CD1c-positive myeloid dendritic cell (primary cell): ENCODE measurements around the gene CAPN12.
"Not testable (repeated sequence)": the region's sequence is repeated elsewhere in the genome, so short reads cannot be mapped to it uniquely, and the experiment has no call there.

ENCODE experiments used
- DNase-seq: peaks from one replicate; pipeline ENCODE4 v3.0.0-alpha.2; 2016; ENCODE audit errors: extremely low spot score

The CAPN12 gene, protein sequence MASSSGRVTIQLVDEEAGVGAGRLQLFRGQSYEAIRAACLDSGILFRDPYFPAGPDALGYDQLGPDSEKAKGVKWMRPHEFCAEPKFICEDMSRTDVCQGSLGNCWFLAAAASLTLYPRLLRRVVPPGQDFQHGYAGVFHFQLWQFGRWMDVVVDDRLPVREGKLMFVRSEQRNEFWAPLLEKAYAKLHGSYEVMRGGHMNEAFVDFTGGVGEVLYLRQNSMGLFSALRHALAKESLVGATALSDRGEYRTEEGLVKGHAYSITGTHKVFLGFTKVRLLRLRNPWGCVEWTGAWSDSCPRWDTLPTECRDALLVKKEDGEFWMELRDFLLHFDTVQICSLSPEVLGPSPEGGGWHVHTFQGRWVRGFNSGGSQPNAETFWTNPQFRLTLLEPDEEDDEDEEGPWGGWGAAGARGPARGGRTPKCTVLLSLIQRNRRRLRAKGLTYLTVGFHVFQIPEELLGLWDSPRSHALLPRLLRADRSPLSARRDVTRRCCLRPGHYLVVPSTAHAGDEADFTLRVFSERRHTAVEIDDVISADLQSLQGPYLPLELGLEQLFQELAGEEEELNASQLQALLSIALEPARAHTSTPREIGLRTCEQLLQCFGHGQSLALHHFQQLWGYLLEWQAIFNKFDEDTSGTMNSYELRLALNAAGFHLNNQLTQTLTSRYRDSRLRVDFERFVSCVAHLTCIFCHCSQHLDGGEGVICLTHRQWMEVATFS

DNA sequence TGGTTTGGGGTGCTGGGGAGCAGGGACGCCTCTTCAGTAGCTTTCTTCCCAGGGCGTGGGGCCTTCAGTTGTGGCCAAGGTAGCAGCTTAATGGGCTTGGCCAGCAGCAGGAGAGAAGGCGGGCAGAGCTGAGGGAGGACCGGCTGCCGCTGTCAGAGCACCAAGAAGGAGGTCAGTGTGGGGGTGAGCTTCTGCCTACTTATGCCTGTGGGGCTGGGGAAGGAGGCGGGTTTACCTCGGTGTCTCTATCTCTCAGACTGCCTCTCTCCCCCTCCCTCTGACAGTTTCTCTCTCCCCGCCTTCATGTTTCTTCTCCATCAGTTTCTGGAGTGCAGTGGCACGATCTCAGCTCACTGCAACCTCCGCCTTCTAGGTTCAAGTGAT is at the start of gene CAPN12:
Gene CAPN12 (minus strand): TSS at position 177 of the 384 bp plus-strand sequence. CDS start 309 bp downstream, outside the sequence.
- DNase-seq = no peak

DNA sequence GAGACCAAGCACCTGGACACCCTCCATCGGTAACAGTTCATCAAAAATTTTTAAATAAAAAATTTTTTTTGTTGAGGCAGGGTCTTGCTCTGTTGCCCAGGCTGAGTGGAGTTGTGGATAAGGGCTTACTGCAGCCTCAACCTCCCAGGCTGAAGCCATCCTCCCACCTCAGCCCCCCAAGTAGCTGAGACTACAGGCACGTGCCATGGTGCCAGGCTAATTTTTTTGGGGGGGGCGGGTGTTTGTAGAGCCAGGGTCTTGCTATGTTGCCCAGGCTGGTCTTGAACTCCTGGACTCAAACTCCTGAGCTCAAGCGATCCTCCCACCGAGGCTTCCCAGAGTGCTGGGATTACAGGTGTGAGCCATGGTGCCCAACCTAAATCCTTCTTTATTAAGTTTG is 49.4 kb upstream of the CAPN12 start:
- no peak for DNase-seq

DNA sequence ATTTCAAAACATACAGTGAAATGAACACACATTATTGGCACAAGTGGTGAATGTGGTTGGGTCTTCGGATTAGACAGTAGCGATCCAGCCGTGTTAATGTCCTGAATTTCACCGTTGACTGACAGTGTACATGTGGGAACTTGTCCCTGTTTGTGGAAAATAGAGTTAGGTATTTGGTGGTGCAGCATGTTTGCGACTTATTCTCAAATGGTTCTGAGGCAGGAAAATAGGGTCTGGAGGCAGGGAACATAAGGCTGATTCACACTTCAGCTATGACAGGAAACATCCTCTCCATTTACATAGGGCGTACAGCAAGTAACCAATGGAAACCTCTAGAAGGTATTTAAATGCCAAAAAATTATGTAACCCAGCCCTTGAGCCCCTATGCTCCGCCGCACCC is 48.9 kb upstream of the CAPN12 start:
- DNase-seq = no peak

DNA sequence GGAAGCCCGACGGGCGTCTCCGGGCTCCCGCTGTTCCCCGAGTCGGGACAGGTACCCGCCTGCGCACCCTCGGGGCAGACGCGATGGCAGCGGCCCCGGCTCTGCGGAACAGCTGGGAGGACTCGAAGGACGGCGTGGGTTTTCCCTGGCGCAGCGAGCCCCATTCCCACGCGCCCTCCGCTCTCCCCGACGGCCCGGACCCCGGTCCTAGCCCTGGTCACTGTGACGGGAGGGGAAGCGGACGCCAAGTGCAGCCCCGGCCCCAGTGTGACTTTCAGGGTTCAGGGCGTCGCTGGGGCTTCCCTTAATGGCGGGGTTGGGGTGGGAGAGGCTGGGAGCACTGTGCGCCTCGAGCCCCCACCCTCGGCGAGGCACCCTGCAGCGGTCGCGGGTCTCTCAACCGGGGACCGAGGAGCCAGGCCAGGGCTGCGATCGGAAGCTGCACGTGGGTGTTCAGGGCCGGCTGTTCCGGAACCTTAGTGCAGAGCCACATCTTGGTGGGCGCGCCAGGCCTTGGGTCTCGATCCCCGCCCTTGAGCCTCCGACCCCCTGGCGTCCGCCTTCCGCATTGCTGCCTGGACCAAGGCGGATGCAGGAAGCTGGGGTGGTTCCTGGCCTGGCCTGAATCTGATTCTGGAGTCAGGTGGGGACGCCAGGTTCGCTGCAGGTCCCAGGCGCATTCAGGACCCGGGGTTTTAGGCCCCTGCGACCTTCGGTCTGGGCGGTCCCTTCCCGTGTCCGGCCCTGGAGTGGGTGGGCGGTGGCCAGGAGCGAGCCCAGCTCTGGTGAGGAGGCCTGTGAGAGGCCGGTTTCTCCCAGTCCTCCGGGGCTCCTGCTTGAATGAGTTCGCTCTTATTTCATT is 48.2 kb upstream of the CAPN12 start:
- DNase-seq = peak; percentile 46

DNA sequence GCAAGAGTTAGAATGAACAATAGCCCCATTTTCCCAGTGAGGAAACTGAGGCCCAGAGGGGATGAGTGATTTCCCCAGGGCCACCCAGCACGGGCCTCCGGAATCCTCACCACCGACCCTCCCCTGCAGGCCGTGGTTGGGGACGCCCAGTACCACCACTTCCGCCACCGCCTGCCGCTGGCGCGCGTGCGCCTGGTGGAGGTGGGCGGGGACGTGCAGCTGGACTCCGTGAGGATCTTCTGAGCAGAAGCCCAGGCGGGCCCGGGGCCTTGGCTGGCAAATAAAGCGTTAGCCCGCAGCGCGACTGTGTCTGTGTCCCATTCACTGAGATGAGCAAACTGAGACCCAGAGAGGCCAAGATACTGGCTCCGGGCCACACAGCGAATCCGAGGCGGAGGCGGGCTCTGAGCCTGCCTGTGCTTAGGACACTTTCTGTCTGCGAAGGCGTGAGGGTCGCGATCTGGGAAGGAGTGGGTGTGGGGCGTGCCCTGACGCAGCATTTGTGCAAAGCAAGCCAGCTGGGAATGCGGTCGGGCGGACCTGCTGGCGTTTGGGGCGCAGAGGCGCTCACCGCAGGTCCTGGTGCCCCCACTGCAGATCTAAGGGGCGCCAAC is 47.3 kb upstream of the CAPN12 start:
- not testable (repeated sequence) for DNase-seq

DNA sequence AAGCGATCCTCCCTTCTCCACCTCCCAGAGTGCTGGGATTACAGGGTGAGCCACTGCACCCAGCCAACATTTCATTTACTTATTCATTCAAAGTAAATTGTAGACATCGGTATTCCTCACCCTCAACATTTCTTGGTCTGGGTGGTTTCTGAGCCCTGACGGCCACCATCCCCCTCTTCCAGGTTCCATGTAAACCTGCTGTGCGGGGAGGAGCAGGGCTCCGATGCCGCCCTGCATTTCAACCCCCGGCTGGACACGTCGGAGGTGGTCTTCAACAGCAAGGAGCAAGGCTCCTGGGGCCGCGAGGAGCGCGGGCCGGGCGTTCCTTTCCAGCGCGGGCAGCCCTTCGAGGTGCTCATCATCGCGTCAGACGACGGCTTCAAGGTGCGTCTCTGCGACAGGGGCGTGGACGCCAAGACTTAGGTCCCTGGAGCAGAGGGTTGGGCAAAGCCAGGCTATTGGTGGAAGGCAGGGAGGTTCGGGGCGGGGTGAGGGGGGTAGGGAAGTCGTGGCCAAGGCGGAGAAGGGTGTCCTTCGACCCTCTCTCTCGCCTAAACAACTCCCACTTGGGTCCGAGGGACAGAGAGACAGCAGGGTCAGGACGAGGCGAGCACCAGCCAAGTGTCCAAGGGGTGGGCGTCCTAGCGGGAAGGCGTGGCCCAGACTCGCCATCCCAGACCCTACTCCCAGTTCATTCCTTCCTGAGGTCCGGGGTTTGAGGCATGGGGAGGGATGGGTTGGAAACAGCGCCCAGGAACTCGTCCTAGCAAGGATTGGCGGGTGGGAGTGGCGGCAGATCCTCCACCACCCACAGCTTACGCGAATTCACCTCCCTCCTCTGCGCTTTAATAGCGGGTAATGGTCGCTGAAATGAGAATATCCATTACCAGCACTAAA is 46.5 kb upstream of the CAPN12 start:
- not testable (repeated sequence) for DNase-seq

DNA sequence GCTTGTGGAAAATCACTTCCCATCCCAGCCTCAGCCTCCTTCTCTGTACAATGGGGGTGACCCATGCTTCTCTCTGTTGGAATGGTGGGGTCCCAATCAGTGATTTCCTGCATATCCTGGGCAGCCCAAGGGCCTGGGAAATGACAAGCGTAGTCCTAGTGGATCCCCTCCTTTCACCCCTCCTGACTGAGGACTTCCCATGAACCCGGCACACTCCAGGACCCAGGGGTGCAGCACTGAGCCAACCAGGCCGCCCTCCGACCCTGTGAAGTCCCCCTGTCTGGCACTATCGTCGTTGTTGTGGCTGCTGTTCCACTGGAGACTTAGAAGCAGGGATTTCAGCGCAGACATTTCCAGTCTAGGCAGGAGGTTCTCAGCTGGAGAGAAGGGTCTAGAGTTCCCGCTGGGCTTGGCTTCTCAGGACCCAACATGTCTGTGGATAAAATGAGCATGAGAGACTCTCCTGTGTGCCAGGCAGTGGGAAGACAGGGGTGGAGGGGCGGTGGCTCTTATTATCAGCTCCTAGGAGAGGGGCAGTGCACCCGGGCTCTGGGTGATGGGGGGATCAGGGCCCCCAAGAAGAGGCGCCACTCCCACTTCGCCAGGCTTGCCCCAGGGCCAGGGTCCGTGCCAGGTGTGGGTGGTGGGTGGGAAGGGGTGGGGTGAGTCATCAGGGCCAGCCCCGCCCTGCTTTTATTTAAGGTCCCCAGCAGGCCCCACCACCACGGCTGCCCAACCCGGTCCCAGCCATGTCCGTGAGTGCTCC is 44.4 kb upstream of the CAPN12 start, which contains the start of gene LGALS7B:
Gene LGALS7B (plus strand): TSS at position 723 of the 766 bp plus-strand sequence. CDS start 27 bp downstream, at position 750.
- DNase-seq = no peak

DNA sequence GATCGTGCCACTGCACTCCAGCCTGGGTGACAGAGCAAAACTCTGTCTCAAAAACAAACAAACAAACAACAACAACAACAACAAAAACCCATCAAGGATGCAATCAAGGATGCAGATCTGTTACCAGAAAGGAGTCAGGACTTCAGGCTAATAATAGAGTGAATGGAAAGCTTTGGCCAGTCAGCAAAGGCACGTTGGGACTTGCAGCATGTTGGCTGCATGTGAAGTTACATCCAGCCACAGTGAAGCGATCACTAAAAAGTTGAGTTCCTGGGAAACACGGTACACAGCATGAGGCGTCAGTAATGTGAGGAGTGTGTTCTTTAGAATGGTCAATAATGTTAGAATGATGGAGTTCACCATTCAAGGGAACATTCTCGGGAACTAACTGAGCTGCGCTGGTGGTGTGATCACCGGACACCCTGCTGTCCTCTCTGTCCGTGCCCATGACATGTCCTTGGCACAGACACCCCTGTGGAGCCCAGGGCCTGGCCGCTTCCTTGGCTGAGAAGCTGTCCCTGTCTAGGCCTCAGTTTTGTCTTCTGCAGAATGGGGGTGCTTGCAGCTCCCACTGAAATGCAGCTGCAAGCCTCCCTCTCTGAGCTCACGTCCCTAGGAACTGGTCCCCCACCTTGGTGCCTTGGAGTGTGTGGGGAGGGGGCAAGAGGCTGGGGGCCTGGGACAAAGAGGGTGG is 42.4 kb upstream of the CAPN12 start:
- no peak for DNase-seq

DNA sequence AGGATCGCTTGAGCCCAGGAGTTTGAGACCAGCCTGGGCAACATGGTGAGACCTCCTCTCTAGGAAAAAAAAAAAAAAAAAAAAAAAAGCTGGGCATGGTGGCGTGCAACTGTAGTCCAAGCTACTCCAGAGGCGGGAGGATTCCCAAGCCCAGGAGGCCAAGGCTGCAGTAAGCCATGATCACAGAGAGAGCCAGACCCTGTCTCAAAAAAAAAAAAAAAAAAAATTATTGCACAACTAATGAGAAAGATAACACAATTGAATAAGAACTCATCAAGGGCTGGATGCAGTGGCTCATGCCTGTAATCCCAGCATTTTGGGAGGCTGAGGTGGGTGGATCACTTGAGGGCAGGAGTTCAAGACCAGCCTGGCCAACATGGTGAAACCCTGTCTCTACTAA is 41.8 kb upstream of the CAPN12 start:
- not testable (repeated sequence) for DNase-seq

DNA sequence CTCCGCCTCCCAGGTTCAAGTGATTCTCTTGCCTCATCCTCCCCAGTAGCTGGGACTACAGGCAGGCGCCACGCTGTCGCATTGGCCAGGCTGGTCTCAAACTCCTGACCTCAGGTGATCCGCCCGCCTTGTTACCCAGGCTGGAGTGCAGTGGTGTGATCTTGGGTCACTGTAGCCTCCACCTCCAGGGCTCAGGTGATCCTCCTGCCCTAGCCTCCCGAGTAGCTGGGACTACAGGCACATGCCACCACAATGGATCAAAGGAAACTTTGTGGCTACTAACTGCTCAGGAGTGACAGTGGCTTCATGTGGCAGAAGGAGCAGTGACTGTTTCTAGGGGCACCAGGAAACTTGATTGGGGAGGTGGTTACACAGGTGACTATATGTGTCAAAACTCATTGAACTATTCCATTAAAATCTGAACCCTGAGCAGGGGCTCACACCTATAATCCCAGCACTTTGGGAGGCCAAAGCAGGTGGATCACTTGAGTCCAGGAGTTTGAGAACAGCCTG is 41.0 kb upstream of the CAPN12 start:
- no peak for DNase-seq

DNA sequence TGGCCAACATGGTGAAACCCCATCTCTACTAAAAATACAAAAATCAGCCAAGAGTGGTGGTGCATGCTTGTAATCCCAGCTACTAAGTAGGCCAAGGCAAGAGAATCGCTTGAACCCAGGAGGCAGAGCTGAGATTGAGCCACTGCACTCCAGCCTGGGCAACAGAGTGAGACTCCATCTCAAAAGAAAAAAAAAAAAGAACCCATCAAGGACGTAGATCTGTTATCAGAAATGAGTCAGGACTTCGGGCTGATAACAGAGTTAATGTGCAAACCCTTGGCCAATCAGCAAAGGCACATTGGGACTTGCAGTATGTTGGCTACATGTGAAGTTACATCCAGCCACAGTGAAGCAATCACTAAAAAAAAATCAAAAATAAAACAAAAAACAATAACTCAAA is 40.0 kb upstream of the CAPN12 start:
- DNase-seq = no peak

DNA sequence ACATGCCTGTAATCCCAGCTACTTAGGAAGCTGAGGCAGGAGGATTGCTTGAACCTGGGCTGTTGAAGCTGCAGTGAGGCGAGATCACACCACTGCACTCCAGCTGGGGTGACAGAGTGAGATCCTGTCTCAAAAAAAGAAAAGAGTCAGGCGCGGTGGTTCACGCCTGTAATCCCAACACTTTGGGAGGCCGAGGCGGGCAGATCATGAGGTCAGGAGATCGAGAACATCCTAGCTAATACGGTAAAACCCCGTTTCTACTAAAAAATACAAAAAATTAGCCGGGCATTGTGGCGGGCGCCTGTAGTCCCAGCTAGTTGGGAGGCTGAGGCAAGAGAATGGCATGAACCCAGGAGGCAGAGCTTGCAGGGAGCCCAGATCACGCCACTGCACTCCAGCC is 37.9 kb upstream of the CAPN12 start:
- not testable (repeated sequence) for DNase-seq

DNA sequence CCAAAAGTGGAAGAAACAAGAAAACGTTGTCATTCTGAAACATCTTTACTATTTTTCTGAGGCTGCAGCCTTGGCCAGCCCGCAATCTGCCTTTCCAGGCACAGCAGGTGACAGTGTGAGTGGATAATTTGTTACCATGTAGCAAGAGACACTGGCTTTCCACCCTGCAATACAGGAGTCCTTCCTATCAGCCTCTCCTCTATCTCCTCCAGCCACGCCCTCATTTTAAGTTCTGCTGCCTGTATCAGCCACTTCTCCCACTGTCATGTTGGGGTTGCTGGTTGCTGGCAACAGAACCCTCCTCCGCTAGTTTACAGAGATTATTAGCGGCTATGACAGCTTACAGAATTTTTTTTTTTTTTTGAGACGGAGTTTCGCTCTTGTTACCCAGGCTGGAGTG is 36.8 kb upstream of the CAPN12 start:
- DNase-seq = no peak

DNA sequence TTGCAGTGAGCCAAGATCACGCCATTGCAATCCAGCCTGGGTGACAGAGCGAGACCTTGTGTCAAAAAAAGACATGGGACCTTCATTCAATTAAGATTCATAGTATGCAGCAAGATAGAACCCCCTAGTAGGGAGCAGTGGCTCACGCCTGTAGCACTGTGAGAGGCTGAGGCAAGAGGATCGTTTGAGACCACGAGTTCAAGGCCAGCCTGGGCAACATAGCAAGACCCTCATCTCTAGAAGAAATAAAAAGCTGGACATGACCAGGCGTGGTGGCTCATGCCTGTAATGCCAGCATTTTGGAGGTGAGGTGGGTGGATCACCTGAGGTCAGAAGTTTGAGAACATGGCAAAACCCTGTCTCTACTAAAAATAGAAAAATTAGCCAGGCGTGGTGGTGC is 36.2 kb upstream of the CAPN12 start:
- DNase-seq = no peak

DNA sequence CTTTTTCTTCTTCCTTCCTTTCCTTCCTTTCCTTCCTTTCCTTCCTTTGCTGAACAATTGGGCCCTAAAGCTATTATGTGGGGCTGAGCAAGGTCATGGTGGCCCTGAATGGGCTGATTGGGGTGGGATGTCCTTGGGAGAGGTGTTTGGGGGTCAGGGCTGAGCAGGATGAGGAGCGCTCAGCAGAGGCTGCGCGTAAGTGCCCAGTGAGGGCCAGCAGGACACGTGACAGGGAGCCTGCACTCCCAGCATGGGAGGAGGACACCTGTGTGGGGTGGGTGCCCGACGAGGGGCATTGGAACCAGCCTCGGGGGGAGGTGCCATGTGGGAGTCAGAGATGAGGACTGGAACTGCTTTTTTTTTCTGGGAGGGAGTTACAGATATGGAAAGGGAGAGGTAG is 34.5 kb upstream of the CAPN12 start:
- no peak for DNase-seq

DNA sequence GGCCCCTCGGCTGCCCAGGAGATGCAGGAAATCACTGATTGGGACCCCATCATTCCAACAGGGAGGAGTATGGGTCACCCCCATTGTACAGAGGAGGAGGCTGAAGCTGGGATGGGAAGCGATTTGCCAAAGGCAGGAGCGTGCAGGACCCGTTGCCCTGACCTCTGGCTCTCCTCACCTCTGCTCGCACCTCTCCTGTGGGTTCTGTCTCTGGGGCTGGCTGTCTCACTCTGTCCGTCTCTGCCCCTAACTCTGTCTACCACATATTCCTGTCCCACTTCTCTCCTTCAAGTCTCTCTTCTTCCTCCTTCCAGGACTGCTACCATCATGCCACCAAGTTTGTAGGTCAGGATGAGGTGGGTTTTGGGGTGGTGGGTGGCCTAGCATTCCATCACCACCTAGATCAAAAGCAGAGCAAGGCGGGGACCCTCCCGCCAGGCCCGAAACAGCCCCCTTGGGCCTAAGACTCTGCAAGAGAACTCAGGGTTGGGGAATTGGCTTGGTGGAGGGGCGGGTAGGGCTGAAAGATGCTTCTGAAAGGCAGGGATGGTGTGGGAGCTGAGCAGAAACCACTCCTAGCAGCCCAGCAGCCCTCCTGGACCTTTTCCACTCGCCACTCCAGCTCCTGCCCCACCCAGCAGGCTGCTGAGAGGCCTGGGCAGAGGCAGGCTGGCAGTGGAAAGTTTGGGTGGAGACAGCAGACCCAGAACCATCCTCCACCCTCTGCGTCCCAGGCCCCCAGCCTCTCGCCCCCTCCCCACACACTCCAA is 30.1 kb upstream of the CAPN12 start:
- no peak for DNase-seq

DNA sequence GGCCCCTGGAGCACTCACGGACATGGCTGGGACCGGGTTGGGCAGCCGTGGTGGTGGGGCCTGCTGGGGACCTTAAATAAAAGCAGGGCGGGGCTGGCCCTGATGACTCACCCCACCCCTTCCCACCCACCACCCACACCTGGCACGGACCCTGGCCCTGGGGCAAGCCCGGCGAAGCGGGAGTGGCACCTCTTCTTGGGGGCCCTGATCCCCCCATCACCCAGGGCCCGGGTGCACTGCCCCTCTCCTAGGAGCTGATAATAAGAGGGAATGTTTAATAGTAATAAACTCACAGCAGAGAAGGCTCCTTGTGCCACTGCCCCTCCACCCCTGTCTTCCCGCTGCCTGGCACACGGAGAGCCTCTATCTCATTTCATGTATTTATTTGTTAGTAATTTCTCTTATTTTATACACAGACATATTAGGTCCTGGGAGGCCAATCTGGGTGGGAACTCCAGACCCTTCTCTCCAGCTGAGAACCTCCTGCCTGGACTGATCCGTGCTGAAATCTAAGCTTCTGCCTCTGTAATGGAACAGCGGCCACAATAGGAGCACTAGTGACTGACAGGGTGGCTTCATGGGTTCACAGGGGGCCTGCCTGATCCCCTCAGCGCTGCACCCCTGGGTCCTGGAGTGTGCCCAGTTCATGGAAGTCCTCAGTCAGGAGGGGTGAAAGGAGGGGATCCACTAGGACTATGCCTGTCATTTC is 29.3 kb upstream of the CAPN12 start, which contains the start of gene LGALS7:
Gene LGALS7 (minus strand): TSS at position 49 of the 709 bp plus-strand sequence. CDS start 25 bp downstream, at position 24.
- no peak for DNase-seq
